Left ventricle myocardium superior (tissue), 1 donor: ENCODE results near the gene OR5K4. TPM values are rescaled to one million over a fixed set of nuclear protein-coding genes. Genes with fewer than 3 reads are reported as not detected.
"Not testable (repeated sequence)": the region's sequence is repeated elsewhere in the genome, so short reads cannot be mapped to it uniquely, and the experiment has no call there.

Source experiments
- ATAC-seq: fragments of 200-7000 bp; cut with Tn5 transposase; one replicate; pipeline ENCODE4 v1.9.1; 2020; ENCODE audit warnings: mild to moderate bottlenecking, moderate library complexity
- DNase-seq: peaks from one replicate; pipeline ENCODE4 v3.0.0-alpha.2; 2020
- intact Hi-C: fragments of 100-400 bp; cut with micrococcal nuclease; formaldehyde crosslinking; loops from one replicate; pipeline ENCODE4 v1.11.0; 2022
- total RNA-seq: library from RNA; stranded (reverse); fragmentation: NEBNext Ultra II Directional; extraction: Animal tissue kit (Norgen Biotek cat#: 25700); gene quantifications from one replicate; pipeline ENCODE4 v1.2.1, GENCODE V29; 2021
- donor health status: DM: no; HTN: yes; CAD: no; lungs with severe emphysema.

OR5K4 gene
- total RNA-seq, 1 donor from 2014 or later, result not detected

- no peak for ATAC-seq
- intact Hi-C loops, result no loop called here
- DNase-seq, result no peak
Measured at GRCh38 chr3:98367464-98368246, 14.0 kb downstream of the OR5K4 start.

- intact Hi-C loops, result no loop called here
- DNase-seq (no peak), ATAC-seq (no peak)
Measured at GRCh38 chr3:98371186-98371585, 17.5 kb downstream of the OR5K4 start.

GRCh38 chr3:98371853-98372252 is 18.2 kb downstream of the OR5K4 start:
- intact Hi-C loops, result no loop called here
- DNase-seq (no peak), ATAC-seq (no peak)

- ATAC-seq, result no peak
Measured at GRCh38 chr3:98372445-98372844, 18.8 kb downstream of the OR5K4 start.

GRCh38 chr3:98376631-98377030 is 23.0 kb downstream of the OR5K4 start:
- DNase-seq, result no peak
- intact Hi-C loops, result no loop called here
- ATAC-seq, result no peak

More at GRCh38 chr3:98372445-98372844, 18.8 kb downstream of the OR5K4 start:
- intact Hi-C loops, result no loop called here
- DNase-seq, result no peak

GRCh38 chr3:98388147-98388546 is 34.5 kb downstream of the OR5K4 start:
- ATAC-seq (no peak), DNase-seq (no peak)
- intact Hi-C loops, result no loop called here

- ATAC-seq, result no peak
- intact Hi-C loops, result no loop called here
- DNase-seq, result no peak
Measured at GRCh38 chr3:98390366-98390765, 36.7 kb downstream of the OR5K4 start, which contains the start of gene OR5K3. OR5K3 (plus strand) TSS chr3:98390666; CDS start chr3:98390666, 0 bp downstream.

- no peak for ATAC-seq
- DNase-seq, result no peak
- intact Hi-C loops, result no loop called here
Measured at GRCh38 chr3:98395101-98395500, 41.4 kb downstream of the OR5K4 start.

- intact Hi-C loops, ATAC-seq, DNase-seq: not testable (repeated sequence)
Measured at GRCh38 chr3:98396482-98396881, 42.8 kb downstream of the OR5K4 start.

- no peak for ATAC-seq
- DNase-seq, result no peak
- intact Hi-C loops, result no loop called here
Measured at GRCh38 chr3:98398513-98398912, 44.9 kb downstream of the OR5K4 start.

GRCh38 chr3:98402507-98402906 is 48.9 kb downstream of the OR5K4 start:
- no peak for DNase-seq
- ATAC-seq, result no peak
- intact Hi-C loops, result no loop called here

GRCh38 chr3:98404010-98404409 is 50.4 kb downstream of the OR5K4 start:
- ATAC-seq, result no peak
- intact Hi-C loops, result no loop called here
- DNase-seq, result no peak

Other genes with a start within 250 kb of the OR5K4 start
- not detected for gene OR5H1, start 223.1 kb upstream of the OR5K4 start, total RNA-seq
- not detected for gene OR5H14, start 206.4 kb upstream of the OR5K4 start, total RNA-seq
- not detected for gene OR5H15, start 187.2 kb upstream of the OR5K4 start, total RNA-seq
- gene OR5H6, start 89.6 kb upstream of the OR5K4 start, total RNA-seq, result not detected
- not detected for gene OR5H2, start 71.3 kb upstream of the OR5K4 start, total RNA-seq
- not detected for gene OR5K3, start 36.8 kb downstream of the OR5K4 start, total RNA-seq
- not detected for gene OR5K1, start 109.3 kb downstream of the OR5K4 start, total RNA-seq
- not detected for gene OR5K2, start 143.8 kb downstream of the OR5K4 start, total RNA-seq
- gene CLDND1, start 169.0 kb downstream of the OR5K4 start, total RNA-seq, result 75.6 TPM
- gene GPR15, start 178.1 kb downstream of the OR5K4 start, total RNA-seq, result not detected
- 12.1 TPM for gene CPOX, start 239.8 kb downstream of the OR5K4 start, total RNA-seq